Activated naive CD8-positive, alpha-beta T cell treated with anti-CD3 and anti-CD28 coated beads for 36 hours (primary cell): Measurements from ENCODE around the gene LGI4. TPM values are rescaled to one million over a fixed set of nuclear protein-coding genes. Genes with fewer than 3 reads are reported as not detected.

Experiments
- DNase-seq: peaks from one replicate; pipeline ENCODE4 v3.0.0; 2021
- H3K27ac Mint-ChIP-seq: one replicate; pipeline ENCODE4 v1.8.0; 2022; ENCODE audit warnings: mild to moderate bottlenecking, moderate library complexity, mixed read lengths
- H3K27me3 Mint-ChIP-seq: one replicate; pipeline ENCODE4 v1.8.0; 2022; ENCODE audit warnings: mild to moderate bottlenecking, mixed read lengths
- H3K36me3 Mint-ChIP-seq: one replicate; pipeline ENCODE4 v1.8.0; 2021; ENCODE audit warnings: mild to moderate bottlenecking, mixed read lengths
- H3K4me1 Mint-ChIP-seq: one replicate; pipeline ENCODE4 v1.8.0; 2021; ENCODE audit warnings: mixed read lengths
- H3K4me3 Mint-ChIP-seq: one replicate; pipeline ENCODE4 v1.8.0; 2022; ENCODE audit warnings: mild to moderate bottlenecking, moderate library complexity, mixed read lengths
- H3K9me3 Mint-ChIP-seq: one replicate; pipeline ENCODE4 v1.8.0; 2022; ENCODE audit warnings: mixed read lengths
- total RNA-seq, 2 experiments: library from RNA; stranded (reverse); gene quantifications; one replicate each; pipeline ENCODE4 v1.2.3, GENCODE V29; 2021

The LGI4 gene
- not detected for total RNA-seq

GRCh38 chr19:35134601-35135242 lies at the start of gene LGI4:
Gene LGI4 (minus strand): TSS chr19:35135059. CDS start chr19:35134680, 379 bp downstream.
- Mint-ChIP-seq H3K4me3 (no peak within 1 kb of the TSS), H3K9me3 (no peaks in the 10 kb centered on the region), H3K36me3 (no peaks in the 10 kb centered on the region), H3K27me3 (no peaks in the 10 kb centered on the region), H3K27ac (no peak within 1 kb of the TSS), H3K4me1 (no peaks in the 10 kb centered on the region)
- DNase-seq = no peak

DNA sequence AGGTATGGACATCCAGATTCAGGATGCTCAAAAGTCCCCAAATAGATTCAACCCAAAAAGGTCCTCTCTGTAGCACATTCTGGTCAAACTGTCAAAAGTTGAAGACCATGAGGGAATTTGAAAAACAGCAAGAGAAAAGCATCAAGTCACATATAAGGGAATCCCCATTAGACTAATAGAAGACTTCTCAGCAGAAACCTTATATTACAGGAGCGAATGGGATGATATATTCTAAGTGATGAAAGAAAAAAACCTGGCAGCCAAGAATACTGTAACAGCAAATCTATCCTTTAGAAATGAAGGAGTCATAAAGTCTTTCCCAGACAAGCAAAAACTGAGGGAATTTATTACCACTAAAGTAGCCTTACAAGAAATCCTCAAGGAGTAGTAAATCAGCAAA lies 49.4 kb upstream of the LGI4 start:
- Mint-ChIP-seq H3K4me1 (peaks cover 11% of the 10 kb centered on the region), H3K27ac (no peak overlapping the region), H3K4me3 (no peak overlapping the region), H3K36me3 (peaks cover 2% of the 10 kb centered on the region), H3K9me3 (peaks cover 15% of the 10 kb centered on the region), H3K27me3 (no peaks in the 10 kb centered on the region)
- no peak for DNase-seq

DNA sequence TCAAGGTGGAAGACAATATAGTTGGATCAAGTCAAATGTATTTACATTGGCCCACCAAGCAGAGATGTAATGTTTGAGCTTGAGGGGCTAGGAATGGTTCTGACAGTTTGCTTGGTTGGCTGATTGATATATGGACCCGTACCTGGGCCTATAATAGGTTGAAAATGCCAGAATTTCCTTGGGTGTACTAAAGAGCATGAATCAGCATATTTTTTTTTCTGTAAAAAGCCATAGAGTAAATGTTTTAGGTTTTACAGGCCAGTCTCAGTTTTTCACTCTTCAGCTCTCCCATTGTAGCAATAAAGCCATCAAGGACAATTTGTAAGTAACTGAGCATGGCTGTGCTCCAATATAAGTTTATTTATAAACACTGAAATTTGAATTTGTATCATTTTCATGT lies 46.5 kb upstream of the LGI4 start:
- Mint-ChIP-seq H3K27ac (no peak overlapping the region), H3K9me3 (peaks cover 20% of the 10 kb centered on the region), H3K36me3 (peaks cover 2% of the 10 kb centered on the region), H3K27me3 (no peaks in the 10 kb centered on the region), H3K4me1 (peaks cover 17% of the 10 kb centered on the region), H3K4me3 (no peak overlapping the region)
- DNase-seq = no peak

- Mint-ChIP-seq H3K4me1 (peaks cover 23% of the 10 kb centered on the region), H3K27me3 (no peaks in the 10 kb centered on the region), H3K4me3 (no peak overlapping the region), H3K9me3 (peaks cover 16% of the 10 kb centered on the region), H3K36me3 (peaks cover 2% of the 10 kb centered on the region), H3K27ac (no peak overlapping the region)
- DNase-seq = no peak
Measured at GRCh38 chr19:35179830-35180229, 45.0 kb upstream of the LGI4 start.

- no peaks in the 10 kb centered on the region for H3K27me3 Mint-ChIP-seq
- no peak overlapping the region for H3K4me3 Mint-ChIP-seq
- H3K4me1 Mint-ChIP-seq = peaks cover 24% of the 10 kb centered on the region
- H3K9me3 Mint-ChIP-seq = peaks cover 9% of the 10 kb centered on the region
- H3K27ac Mint-ChIP-seq = no peak overlapping the region
- DNase-seq = no peak
- H3K36me3 Mint-ChIP-seq = peaks cover 5% of the 10 kb centered on the region
Measured at GRCh38 chr19:35178701-35179100, 43.8 kb upstream of the LGI4 start.

GRCh38 chr19:35177377-35178274 lies 42.8 kb upstream of the LGI4 start:
- Mint-ChIP-seq H3K27ac (no peak overlapping the region), H3K4me1 (peaks cover 25% of the 10 kb centered on the region), H3K27me3 (no peaks in the 10 kb centered on the region), H3K4me3 (no peak overlapping the region), H3K36me3 (peaks cover 12% of the 10 kb centered on the region), H3K9me3 (peaks cover 7% of the 10 kb centered on the region)
- no peak for DNase-seq

- H3K36me3 Mint-ChIP-seq = peaks cover 23% of the 10 kb centered on the region
- no peak for DNase-seq
- H3K4me3 Mint-ChIP-seq = no peak overlapping the region
- H3K27ac Mint-ChIP-seq = no peak overlapping the region
- H3K9me3 Mint-ChIP-seq = peaks cover 7% of the 10 kb centered on the region
- H3K27me3 Mint-ChIP-seq = no peaks in the 10 kb centered on the region
- H3K4me1 Mint-ChIP-seq = peaks cover 32% of the 10 kb centered on the region
Measured at GRCh38 chr19:35176181-35176570, 41.3 kb upstream of the LGI4 start.

GRCh38 chr19:35174226-35174625 lies 39.4 kb upstream of the LGI4 start:
- H3K4me1 Mint-ChIP-seq = peaks cover 25% of the 10 kb centered on the region
- H3K36me3 Mint-ChIP-seq = peaks cover 33% of the 10 kb centered on the region

GRCh38 chr19:35171730-35172129 lies 36.9 kb upstream of the LGI4 start:
- Mint-ChIP-seq H3K27ac (peak overlapping the region; percentile 58), H3K36me3 (peaks cover 46% of the 10 kb centered on the region), H3K9me3 (no peaks in the 10 kb centered on the region), H3K27me3 (no peaks in the 10 kb centered on the region), H3K4me1 (peaks cover 28% of the 10 kb centered on the region), H3K4me3 (no peak overlapping the region)
- no peak for DNase-seq

More at GRCh38 chr19:35174226-35174625, 39.4 kb upstream of the LGI4 start:
- Mint-ChIP-seq H3K9me3 (peaks cover 7% of the 10 kb centered on the region), H3K27ac (no peak overlapping the region), H3K4me3 (no peak overlapping the region), H3K27me3 (no peaks in the 10 kb centered on the region)
- DNase-seq = no peak

DNA sequence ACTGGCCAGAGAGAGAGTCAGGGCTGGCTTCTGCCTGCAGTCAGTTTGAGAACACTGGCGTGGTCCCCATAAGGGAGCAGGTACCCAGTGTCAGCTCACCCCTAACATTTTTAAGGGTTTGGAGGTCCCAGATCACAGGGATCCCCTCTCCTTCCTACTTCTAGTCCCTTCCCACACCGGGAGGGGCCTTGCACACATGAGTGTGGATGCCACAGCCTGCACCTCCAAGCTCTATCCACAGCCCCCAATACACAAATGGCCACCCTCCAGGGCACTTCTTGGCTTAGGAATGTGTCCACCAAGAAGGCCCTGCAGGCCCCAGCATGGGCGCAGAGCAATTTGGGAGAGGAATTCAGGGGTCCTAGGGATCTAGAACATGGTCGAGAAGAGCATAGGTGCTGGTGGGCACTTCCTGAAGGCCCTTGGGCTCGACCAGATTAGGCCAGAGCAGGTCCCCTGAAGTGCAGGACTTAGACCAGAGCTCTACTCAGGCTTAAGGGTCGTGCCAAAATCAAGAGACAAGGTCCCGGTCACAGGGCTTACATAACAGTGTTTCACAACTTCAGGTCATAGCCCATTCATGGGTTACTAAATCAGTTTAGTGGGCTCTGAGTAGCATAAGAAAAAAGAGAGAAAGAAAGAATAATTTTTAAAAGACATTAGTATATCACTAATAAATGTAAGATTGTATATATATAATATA lies 35.7 kb upstream of the LGI4 start:
- Mint-ChIP-seq H3K4me1 (peaks cover 29% of the 10 kb centered on the region), H3K4me3 (no peak overlapping the region), H3K27ac (peak overlapping the region; percentile 64), H3K36me3 (peaks cover 59% of the 10 kb centered on the region), H3K27me3 (no peaks in the 10 kb centered on the region), H3K9me3 (peaks cover 11% of the 10 kb centered on the region)
- no peak for DNase-seq

GRCh38 chr19:35169221-35169995 lies 34.5 kb upstream of the LGI4 start:
- H3K4me1 Mint-ChIP-seq = peaks cover 25% of the 10 kb centered on the region
- no peak for DNase-seq
- no peaks in the 10 kb centered on the region for H3K27me3 Mint-ChIP-seq
- peaks cover 17% of the 10 kb centered on the region for H3K9me3 Mint-ChIP-seq
- peaks cover 70% of the 10 kb centered on the region for H3K36me3 Mint-ChIP-seq
- no peak overlapping the region for H3K4me3 Mint-ChIP-seq
- peak overlapping the region; percentile 68 for H3K27ac Mint-ChIP-seq

- Mint-ChIP-seq H3K4me3 (no peak overlapping the region), H3K36me3 (peaks cover 75% of the 10 kb centered on the region), H3K9me3 (peaks cover 25% of the 10 kb centered on the region), H3K4me1 (peaks cover 23% of the 10 kb centered on the region), H3K27ac (peak overlapping the region; percentile 76), H3K27me3 (no peaks in the 10 kb centered on the region)
- DNase-seq = no peak
Measured at GRCh38 chr19:35168196-35168595, 33.3 kb upstream of the LGI4 start.

GRCh38 chr19:35167251-35168119 lies 32.6 kb upstream of the LGI4 start:
- peaks cover 23% of the 10 kb centered on the region for H3K4me1 Mint-ChIP-seq
- no peak for DNase-seq
- H3K4me3 Mint-ChIP-seq = no peak overlapping the region

More at GRCh38 chr19:35167251-35168119, 32.6 kb upstream of the LGI4 start:
- Mint-ChIP-seq H3K9me3 (peaks cover 29% of the 10 kb centered on the region), H3K36me3 (peaks cover 75% of the 10 kb centered on the region), H3K27me3 (no peaks in the 10 kb centered on the region), H3K27ac (peak overlapping the region; percentile 78)
